GM12878 (cell line): ENCODE measurements around the gene CTRL. TPM values are rescaled to one million over a fixed set of nuclear protein-coding genes. Genes with fewer than 3 reads are reported as not detected.

Source experiments
- ATAC-seq: fragments of 200-7000 bp; cut with Tn5 transposase; 3 replicates; pipeline ENCODE4 v1.9.1; 2020; ENCODE audit warnings: mild to moderate bottlenecking, moderate library complexity
- BruUV-seq: library from RNA; stranded (reverse); fragments of 400-500 nt; replicated peaks from 2 replicates; lab custom pipeline; 2021; lab: Mats Ljungman, UMichigan
- CTCF ChIA-PET: fragments of 300-600 bp; sonication (Branson Sonifier 250); formaldehyde crosslinking; extraction: SDS; loops from one replicate; lab custom pipeline; 2021; ENCODE audit warnings: inconsistent platforms; lab: Yijun Ruan, JAX
- POLR2A ChIA-PET: fragments of 350-600 bp; formaldehyde crosslinking; extraction: SDS; loops from one replicate; lab custom pipeline; 2021; ENCODE audit warnings: inconsistent platforms; lab: Charles Lee
- RAD21 ChIA-PET: fragments of 300-600 bp; sonication (Branson Sonifier 250); formaldehyde crosslinking; loops from one replicate; lab custom pipeline; 2023; ENCODE audit warnings: antibody characterized with exemption; ENCODE audit not compliant: unreplicated experiment; lab: Charles Lee
- SMC1A ChIA-PET: fragments of 300-600 bp; sonication (Branson Sonifier 250); formaldehyde crosslinking; loops from one replicate; lab custom pipeline; 2023; ENCODE audit not compliant: unreplicated experiment, uncharacterized antibody; lab: Charles Lee
- DNase-seq: peaks from one replicate; pipeline ENCODE4 v3.0.0-alpha.2; 2011; ENCODE audit warnings: low read depth, low spot score
- FAIRE-seq: peaks from 3 replicates; lab custom pipeline; 2011; peaks lifted over from hg19 to GRCh38; lab: Jason Lieb, UNC
- H2AFZ ChIP-seq: 2 replicates; pipeline ENCODE4 v1.6.0; 2011; ENCODE audit warnings: low read depth, low read length, control low read depth; ENCODE audit not compliant: control insufficient read depth
- H3K27ac ChIP-seq: 2 replicates; pipeline ENCODE4 v1.5.1; 2011; ENCODE audit warnings: control low read depth; ENCODE audit not compliant: control insufficient read depth, insufficient read depth
- H3K27me3 ChIP-seq, 2 experiments: replicated peaks in 1 of 2; 2 replicates each; pipeline versions ENCODE4 v1.6.0 to v1.6.1; 2011; ENCODE audit warnings: low read length in 1 of 2; ENCODE audit not compliant: control insufficient read depth in 2 of 2, insufficient read depth in 2 of 2
- H3K36me3 ChIP-seq, 2 experiments: 2 replicates each; pipeline ENCODE4 v1.5.1; 2011; ENCODE audit warnings: low read length in 1 of 2; ENCODE audit not compliant: control insufficient read depth in 2 of 2, insufficient read depth in 2 of 2
- H3K4me1 ChIP-seq: 2 replicates; pipeline ENCODE4 v1.6.1; 2011; ENCODE audit warnings: mild to moderate bottlenecking, low read length, moderate library complexity, mixed read lengths; ENCODE audit not compliant: control insufficient read depth, insufficient read depth
- H3K4me2 ChIP-seq: 2 replicates; pipeline ENCODE4 v1.6.0; 2011; ENCODE audit warnings: control low read depth; ENCODE audit not compliant: control insufficient read depth, insufficient read depth
- H3K4me3 ChIP-seq: fragments of 200-600 bp; sonication (generic); 2 replicates; pipeline ENCODE4 v1.5.1; 2016
- H3K79me2 ChIP-seq: 2 replicates; pipeline ENCODE4 v1.6.0; 2011; ENCODE audit warnings: low read length; ENCODE audit not compliant: control insufficient read depth, insufficient read depth
- H3K9ac ChIP-seq: 2 replicates; pipeline ENCODE4 v1.8.0; 2011; ENCODE audit warnings: low read length, control low read depth, mixed read lengths; ENCODE audit not compliant: control insufficient read depth, insufficient read depth
- H3K9me3 ChIP-seq: replicated peaks from 3 replicates; pipeline ENCODE4 v1.5.1; 2011; ENCODE audit warnings: mild to moderate bottlenecking, low read length; ENCODE audit not compliant: control insufficient read depth, insufficient read depth
- H4K20me1 ChIP-seq: 2 replicates; pipeline ENCODE4 v1.6.0; 2011; ENCODE audit not compliant: control insufficient read depth, insufficient read depth
- BCL11A ChIP-seq: IDR thresholded peaks from 2 replicates; pipeline ENCODE4 v1.6.1; 2011; ENCODE audit warnings: low read depth, low read length
- BMI1 ChIP-seq: fragments of 450-650 bp; IDR thresholded peaks from 2 replicates; pipeline ENCODE4 v1.6.1; 2016; ENCODE audit warnings: mild to moderate bottlenecking, moderate library complexity, borderline replicate concordance
- CUX1 ChIP-seq: IDR thresholded peaks from 2 replicates; pipeline ENCODE4 v1.6.1; 2012; ENCODE audit warnings: improper control_type of control experiment, low read depth, low read length; ENCODE audit not compliant: insufficient replicate concordance
- EED ChIP-seq: sonication (generic); IDR thresholded peaks from 2 replicates; pipeline ENCODE4 v1.6.1; 2016; ENCODE audit warnings: antibody characterized with exemption, low read depth
- HDAC2 ChIP-seq: fragments of 200-600 bp; sonication (generic); IDR thresholded peaks from 2 replicates; pipeline ENCODE4 v1.6.1; 2017
- NFIC ChIP-seq: IDR thresholded peaks from 2 replicates; pipeline ENCODE4 v1.6.1; 2012; ENCODE audit warnings: low read depth, mild to moderate bottlenecking, inconsistent platforms, low read length, moderate library complexity
- NFXL1 ChIP-seq: fragments of 450-650 bp; IDR thresholded peaks from 2 replicates; pipeline ENCODE4 v1.6.1; 2017; ENCODE audit warnings: antibody characterized with exemption, mild to moderate bottlenecking, borderline replicate concordance
- NR2C1 ChIP-seq: fragments of 450-650 bp; IDR thresholded peaks from 2 replicates; pipeline ENCODE4 v1.6.1; 2017; ENCODE audit warnings: antibody characterized with exemption, mild to moderate bottlenecking, moderate library complexity
- POLR2A ChIP-seq: IDR thresholded peaks from 2 replicates; pipeline ENCODE4 v1.6.1; 2011; ENCODE audit warnings: low read depth, mild to moderate bottlenecking, low read length
- RBBP5 ChIP-seq: fragments of 200-600 bp; sonication (generic); conservative IDR thresholded peaks from 2 replicates; pipeline ENCODE4 v1.6.1; 2016
- SUPT20H ChIP-seq: IDR thresholded peaks from 2 replicates; pipeline ENCODE4 v1.6.1; 2011; ENCODE audit warnings: low read depth, mild to moderate bottlenecking, low read length, moderate library complexity, borderline replicate concordance; ENCODE audit not compliant: control insufficient read depth
- TCF12 ChIP-seq: IDR thresholded peaks from 2 replicates; pipeline ENCODE4 v1.6.1; 2011; ENCODE audit warnings: low read depth, mild to moderate bottlenecking, low read length
- WGBS: methylation state at CpG from one replicate; pipeline ENCODE4 v1.1.6; 2016; ENCODE audit warnings: low lambda C conversion rate; ENCODE audit not compliant: insufficient replicate concordance, insufficient coverage; ENCODE audit errors: missing lambda C conversion rate; 5-methylcytosine and 5-hydroxymethylcytosine counted together
- in situ Hi-C: fragments of 300-500 bp; cut with MboI; formaldehyde crosslinking; loops from 9 replicates; pipeline ENCODE4 v1.14.3; 2018; ENCODE audit warnings: mixed read lengths
- intact Hi-C: fragments of 100-400 bp; cut with micrococcal nuclease; formaldehyde crosslinking; loops from one replicate; pipeline ENCODE4 v1.14.2; 2022; ENCODE audit not compliant: unreplicated experiment
- polyA plus RNA-seq, 11 experiments: library from polyadenylated mRNA; depleted of rRNA in 4 of 11; unstranded in 6 of 11; stranded (reverse) in 5 of 11; fragments of >200 nt; fragmentation: Nextera tagmentation in 4 of 11; fragmentation: Illumina TruSeq in 1 of 11; extraction: Ambion mirVana in 4 of 11; extraction: Trizol in 1 of 11; gene quantifications; 1 replicate in 1 of 11; 2 replicates in 10 of 11; pipeline versions ENCODE4 v1.2.1 to v1.2.3, GENCODE V29; 2011 to 2016; ENCODE audit warnings: inconsistent platforms in 2 of 11, missing spikeins in 2 of 11, low read depth in 1 of 11
- total RNA-seq, 4 experiments: library from RNA; depleted of rRNA in 3 of 4; stranded (reverse); fragments of >200 nt in 3 of 4; fragmentation: Illumina TruSeq in 1 of 4; extraction: Trizol in 1 of 4; gene quantifications; 2 replicates each; pipeline versions ENCODE4 v1.2.1 to v1.2.3, GENCODE V29; 2013 to 2021

CTRL gene
- total and polyA plus RNA-seq, 10 of the 15 experiments (the other 5 are each of a cell fraction or from before 2014, with no cell fraction given), result 1.1 to 4.9 (median 2.6) TPM

- ATAC-seq, result no peak
- ChIA-PET POLR2A (no interaction called here), CTCF (interaction anchor here (1.0 to 1.2 kb wide), 2 partner anchors 136 to 230 kb away, joined by 3 to 4 read pairs; no protein-coding TSS in a partner anchor), RAD21 (interaction anchor here (0.8 kb wide), 1 partner anchor 818 kb away, joined by 3 read pairs; no protein-coding TSS in a partner anchor), SMC1A (no interaction called here)
- Histone ChIP-seq H3K36me3 (no peaks in the 10 kb centered on the region; a peak in 2 of 4 replicates), H3K4me2 (no peak overlapping the region), H2AFZ (no peak overlapping the region), H3K79me2 (no peaks in the 10 kb centered on the region; the same call in 1 of the 2 replicates), H4K20me1 (no peaks in the 10 kb centered on the region; the same call in 1 of the 2 replicates), H3K4me1 (no peaks in the 10 kb centered on the region), H3K4me3 (no peak overlapping the region), H3K27ac (no peak overlapping the region), H3K9me3 (no peaks in the 10 kb centered on the region), H3K9ac (no peak overlapping the region), H3K27me3 (no peaks in the 10 kb centered on the region)
- TF ChIP-seq HDAC2, result no peak
- TF ChIP-seq TCF12, result no peak
- no peak for TF ChIP-seq NFXL1
- no peak for TF ChIP-seq BMI1
- BruUV-seq, result no TSS peak
- no peak for FAIRE-seq
- DNase-seq, result no peak
- 100% methylated on average over 4 of the region's 4 CpGs for WGBS
- intact Hi-C loops, result no loop called here
- in situ Hi-C loops, result no loop called here
Observed at GRCh38 chr16:67902831-67903230, 28.8 kb downstream of the CTRL start.

GRCh38 chr16:67901734-67902133 lies 29.9 kb downstream of the CTRL start:
- in situ Hi-C loops (no loop called here), intact Hi-C loops (no loop called here)
- no peak for ATAC-seq
- H3K9ac ChIP-seq, result no peak overlapping the region
- RAD21 ChIA-PET, result no interaction called here
- H3K4me3 ChIP-seq, result no peak overlapping the region
- no peak overlapping the region for H3K27ac ChIP-seq
- H3K9me3 ChIP-seq, result no peaks in the 10 kb centered on the region
- no peaks in the 10 kb centered on the region; the same call in 1 of the 2 replicates for H4K20me1 ChIP-seq
- no peak for DNase-seq
- POLR2A ChIA-PET, result interaction anchor here (0.6 kb wide), 1 partner anchor 97 kb away, joined by 3 read pairs; no protein-coding TSS in a partner anchor
- H2AFZ ChIP-seq, result no peak overlapping the region
- TF ChIP-seq SUPT20H (no peak), EED (no peak), NR2C1 (no peak), NFIC (no peak), POLR2A (no peak), RBBP5 (no peak), CUX1 (no peak), BCL11A (no peak)
- TF ChIP-seq, all 136 proteins: peak for 0
- CTCF ChIA-PET, result no interaction called here
- no peaks in the 10 kb centered on the region; a peak in 3 of 4 replicates for H3K36me3 ChIP-seq
- 96% methylated on average over 5 of the region's 5 CpGs for WGBS
- H3K79me2 ChIP-seq, result peaks cover 5% of the 10 kb centered on the region
- SMC1A ChIA-PET, result no interaction called here
- BruUV-seq, result no TSS peak
- H3K27me3 ChIP-seq, result no peaks in the 10 kb centered on the region
- no peaks in the 10 kb centered on the region for H3K4me1 ChIP-seq
- FAIRE-seq, result no peak
- no peak overlapping the region for H3K4me2 ChIP-seq
